Omental fat pad (tissue), 4 donors: ENCODE results near the gene NPPC. TPM values are rescaled to one million over a fixed set of nuclear protein-coding genes. Genes with fewer than 3 reads are reported as not detected.
"Not testable (repeated sequence)": the region's sequence is repeated elsewhere in the genome, so short reads cannot be mapped to it uniquely, and the experiment has no call there.

ENCODE experiments used
- ATAC-seq: fragments of 150-250 bp; one replicate; pipeline ENCODE4 v1.9.1; 2016; ENCODE audit warnings: mild to moderate bottlenecking, moderate library complexity; ENCODE audit not compliant: low FRiP score
- DNase-seq: peaks from one replicate; pipeline ENCODE4 v3.0.0-alpha.2; 2019; ENCODE audit warnings: low spot score
- CTCF ChIP-seq, 3 donors: fragments of 450-650 bp; IDR thresholded peaks; one replicate each; pipeline ENCODE4 v1.5.1; 2016 to 2017; ENCODE audit warnings: antibody characterized with exemption in 3 of 3, mild to moderate bottlenecking in 3 of 3, moderate library complexity in 2 of 3
- total RNA-seq, 4 donors: library from RNA; depleted of rRNA; stranded (reverse); fragments of >200 nt; gene quantifications; one replicate each; pipeline ENCODE4 v1.1.0, GENCODE V29; 2016

Gene NPPC
- total RNA-seq, 4 donors from 2014 or later: not detected

GRCh38 chr2:231961349-231962166 lies 35.4 kb upstream of the NPPC start, which contains the start of gene DIS3L2:
Gene DIS3L2 (plus strand): TSS chr2:231961713. CDS start chr2:232014928, 53,215 bp downstream.
- DNase-seq (peak; percentile 49), ATAC-seq (peak; percentile 92)
- no peak for TF ChIP-seq CTCF (IDR thresholded peaks at IDR 0.05)

- TF ChIP-seq CTCF (IDR thresholded peaks at IDR 0.05): no peak
- ATAC-seq: no peak
- DNase-seq: no peak
Measured at GRCh38 chr2:231960810-231961348, 34.7 kb upstream of the NPPC start.

- ATAC-seq (no peak), DNase-seq (no peak)
- TF ChIP-seq CTCF (IDR thresholded peaks at IDR 0.05): no peak
Measured at GRCh38 chr2:231957913-231958763, 31.9 kb upstream of the NPPC start.

GRCh38 chr2:231955758-231956472 lies 29.7 kb upstream of the NPPC start:
- no peak for TF ChIP-seq CTCF (IDR thresholded peaks at IDR 0.05)
- no peak for ATAC-seq
- no peak for DNase-seq

GRCh38 chr2:231951452-231952035 lies 25.3 kb upstream of the NPPC start:
- ATAC-seq (no peak), DNase-seq (no peak)
- no peak for TF ChIP-seq CTCF (IDR thresholded peaks at IDR 0.05)

- no peak for TF ChIP-seq CTCF (IDR thresholded peaks at IDR 0.05)
- DNase-seq (no peak), ATAC-seq (no peak)
Measured at GRCh38 chr2:231947694-231948093, 21.5 kb upstream of the NPPC start.

GRCh38 chr2:231947112-231947511 lies 20.9 kb upstream of the NPPC start:
- DNase-seq, ATAC-seq: not testable (repeated sequence)
